IMR-90 (cell line): ENCODE results near the gene RAG1. TPM values are rescaled to one million over a fixed set of nuclear protein-coding genes. Genes with fewer than 3 reads are reported as not detected.

Experiments used
- polyA plus RNA-seq, 3 experiments: library from polyadenylated mRNA; depleted of rRNA; stranded (reverse); fragments of >200 nt; gene quantifications; 2 replicates each; pipeline ENCODE4 v1.2.3, GENCODE V29; 2012; ENCODE audit warnings: low replicate concordance in 1 of 3
- total RNA-seq: library from RNA; depleted of rRNA; stranded (reverse); fragments of >200 nt; gene quantifications from 2 replicates; pipeline ENCODE4 v1.2.3, GENCODE V29; 2012; rRNA removed

The RAG1 gene
- total and polyA plus RNA-seq, 2 of the 4 experiments (the other 2 are of a cell fraction): 0.14 to 0.72 TPM

Other genes with a start within 250 kb of the RAG1 start
- gene TRAF6, start 57.7 kb upstream of the RAG1 start, total RNA-seq: 15.3 and 17.6 TPM in 2 replicates
- 5.6 and 6.0 TPM in 2 replicates for gene TRAF6, start 57.7 kb upstream of the RAG1 start, polyA plus RNA-seq (2012; rRNA removed)
- gene IFTAP, start 26.5 kb downstream of the RAG1 start, total RNA-seq: 15.8 and 34.7 TPM in 2 replicates
- 24.1 and 28.5 TPM in 2 replicates for gene IFTAP, start 26.5 kb downstream of the RAG1 start, polyA plus RNA-seq (2012; rRNA removed)
- gene RAG2, start 30.2 kb downstream of the RAG1 start, total RNA-seq: not detected in 2 replicates
- gene RAG2, start 30.2 kb downstream of the RAG1 start, polyA plus RNA-seq (2012; rRNA removed): not detected in 2 replicates